Astrocyte of the spinal cord (primary cell): ENCODE measurements around the gene TGM2.

Source experiments
- DNase-seq: peaks from one replicate; pipeline ENCODE4 v3.0.0; 2011; ENCODE audit warnings: low read depth, low spot score
- H3K4me3 ChIP-seq: 2 replicates; pipeline ENCODE4 v1.5.1; 2011; ENCODE audit warnings: low read depth, mild to moderate bottlenecking, low read length, moderate library complexity
- in situ Hi-C: cut with HindIII; loops from 2 replicates; pipeline ENCODE4 v1.10.0; 2017; ENCODE audit warnings: low sequenced_read_pairs
- TF ChIP-seq, protein P1 (sequence below): IDR thresholded peaks from 2 replicates; pipeline ENCODE4 v1.5.1; 2012; ENCODE audit warnings: low read depth, mild to moderate bottlenecking, low read length, inconsistent platforms

Gene TGM2

DNA sequence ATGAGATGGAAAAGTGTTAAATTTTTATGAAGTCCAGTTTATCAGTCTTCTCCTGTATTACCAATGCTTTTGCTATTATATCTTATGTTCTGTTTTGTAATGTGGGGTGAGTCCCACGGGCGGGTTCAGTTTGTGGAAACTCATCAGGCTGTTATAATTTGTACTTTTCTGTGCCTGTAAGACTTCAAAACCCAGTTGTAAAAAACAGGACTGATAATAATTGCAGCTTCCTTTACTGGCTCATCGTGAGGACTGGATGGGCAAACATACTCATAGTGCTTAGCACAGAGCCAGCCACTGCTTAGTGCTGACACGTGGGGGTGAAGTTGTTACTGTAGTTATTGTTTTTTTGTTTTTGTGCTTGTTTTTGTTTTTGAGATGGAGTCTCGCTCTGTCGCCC lies 45.6 kb downstream of the TGM2 start:
- no peak overlapping the region for H3K4me3 ChIP-seq
- DNase-seq: no peak
- in situ Hi-C loops: no loop called here
- TF ChIP-seq, protein P1, sequence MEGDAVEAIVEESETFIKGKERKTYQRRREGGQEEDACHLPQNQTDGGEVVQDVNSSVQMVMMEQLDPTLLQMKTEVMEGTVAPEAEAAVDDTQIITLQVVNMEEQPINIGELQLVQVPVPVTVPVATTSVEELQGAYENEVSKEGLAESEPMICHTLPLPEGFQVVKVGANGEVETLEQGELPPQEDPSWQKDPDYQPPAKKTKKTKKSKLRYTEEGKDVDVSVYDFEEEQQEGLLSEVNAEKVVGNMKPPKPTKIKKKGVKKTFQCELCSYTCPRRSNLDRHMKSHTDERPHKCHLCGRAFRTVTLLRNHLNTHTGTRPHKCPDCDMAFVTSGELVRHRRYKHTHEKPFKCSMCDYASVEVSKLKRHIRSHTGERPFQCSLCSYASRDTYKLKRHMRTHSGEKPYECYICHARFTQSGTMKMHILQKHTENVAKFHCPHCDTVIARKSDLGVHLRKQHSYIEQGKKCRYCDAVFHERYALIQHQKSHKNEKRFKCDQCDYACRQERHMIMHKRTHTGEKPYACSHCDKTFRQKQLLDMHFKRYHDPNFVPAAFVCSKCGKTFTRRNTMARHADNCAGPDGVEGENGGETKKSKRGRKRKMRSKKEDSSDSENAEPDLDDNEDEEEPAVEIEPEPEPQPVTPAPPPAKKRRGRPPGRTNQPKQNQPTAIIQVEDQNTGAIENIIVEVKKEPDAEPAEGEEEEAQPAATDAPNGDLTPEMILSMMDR: no peak

DNA sequence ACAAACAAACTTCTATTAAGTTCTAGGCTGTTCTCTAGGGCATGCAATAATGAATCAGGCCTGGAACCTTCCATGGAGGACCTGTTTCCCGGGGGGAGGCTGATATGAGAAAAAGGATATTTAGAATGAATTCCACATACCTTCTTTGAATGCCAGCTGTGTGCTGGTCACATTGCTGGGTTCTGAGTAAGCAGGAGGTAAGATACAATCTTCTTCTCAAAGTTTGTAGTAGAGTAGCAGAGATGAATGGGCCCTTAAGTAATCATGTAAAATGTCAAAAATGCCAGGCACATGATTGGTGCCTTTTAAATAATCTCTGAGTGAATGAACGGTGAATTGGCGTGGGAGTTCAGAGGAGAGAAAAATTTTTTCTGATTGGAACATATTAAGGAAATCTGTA lies 47.4 kb downstream of the TGM2 start:
- peak; percentile 59 for DNase-seq
- H3K4me3 ChIP-seq: no peak overlapping the region
- in situ Hi-C loops: no loop called here
- TF ChIP-seq, protein P1: no peak

DNA sequence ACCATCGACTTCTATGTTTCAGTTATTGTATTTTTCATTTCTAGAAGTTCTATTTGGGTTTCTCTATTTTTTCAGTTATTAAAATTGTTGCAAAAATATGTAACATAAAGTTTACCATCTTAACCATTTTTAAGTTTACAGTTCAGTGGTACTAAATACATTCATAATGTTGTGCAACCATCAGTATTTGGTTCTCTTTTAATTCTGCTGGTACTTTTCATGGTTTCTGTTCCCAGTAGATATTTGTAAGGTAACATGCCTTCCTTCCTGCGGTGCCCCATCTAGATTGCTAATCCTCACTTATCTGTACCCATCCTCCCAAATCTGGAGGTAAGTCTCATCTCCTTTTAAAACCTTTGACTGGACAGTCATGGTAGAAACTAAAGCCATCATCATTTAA lies 47.9 kb downstream of the TGM2 start:
- DNase-seq: no peak
- no peak overlapping the region for H3K4me3 ChIP-seq
- in situ Hi-C loops: no loop called here
- TF ChIP-seq, protein P1: no peak

DNA sequence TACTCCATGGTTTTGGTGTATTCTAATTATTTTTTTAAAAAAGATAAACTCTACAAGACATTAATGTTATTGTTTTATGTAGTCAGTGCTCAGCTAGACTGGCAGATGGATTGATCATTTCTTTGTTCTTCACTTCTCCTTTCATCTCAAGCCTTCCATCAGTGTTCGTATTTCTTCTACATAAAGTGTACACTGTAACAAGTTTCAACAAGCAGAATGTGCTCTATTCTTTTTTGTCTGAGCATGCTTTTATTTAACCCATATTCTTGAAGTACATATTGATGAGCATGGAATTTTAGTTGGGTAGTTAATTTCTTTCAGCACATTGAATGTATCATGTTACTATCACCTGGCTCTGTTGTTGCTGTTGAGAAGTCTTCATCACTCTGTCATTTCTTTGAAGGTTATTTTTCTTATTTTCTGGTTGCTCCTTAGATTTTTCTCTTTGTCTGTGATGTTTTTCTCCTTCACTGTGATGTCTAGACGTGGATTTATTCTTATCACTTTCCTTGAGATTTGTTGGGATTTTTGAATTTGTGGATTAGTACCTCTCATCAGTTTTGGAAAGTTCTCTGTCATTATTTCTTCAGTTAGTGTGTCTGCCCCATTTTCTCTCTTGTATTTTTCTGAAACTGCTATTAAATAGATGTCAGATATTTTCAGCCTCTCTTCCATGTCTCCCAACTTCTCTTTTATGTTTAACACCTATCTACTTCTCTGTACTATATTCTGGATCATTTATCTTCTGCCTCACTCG lies 48.5 kb downstream of the TGM2 start:
- in situ Hi-C loops: no loop called here
- H3K4me3 ChIP-seq: no peak overlapping the region
- no peak for DNase-seq
- TF ChIP-seq, protein P1: no peak

DNA sequence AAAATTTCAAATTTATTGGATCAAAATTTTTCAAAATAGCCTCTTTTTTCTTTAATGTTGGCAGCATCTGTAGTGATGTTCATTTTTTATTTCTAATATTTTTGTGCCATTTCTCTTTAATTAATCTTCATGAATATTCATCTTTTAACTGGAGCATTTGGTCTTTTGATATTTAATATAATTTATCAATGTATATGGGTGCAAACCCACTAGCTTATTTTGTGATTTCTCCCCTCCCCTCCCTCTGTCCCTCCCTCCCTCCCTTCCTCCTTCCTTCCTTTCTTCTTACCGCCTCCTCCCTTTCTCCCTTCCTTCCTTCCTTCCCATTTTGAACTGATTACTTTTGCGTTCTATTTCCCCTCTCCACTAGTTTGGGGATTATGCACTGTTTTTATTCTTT lies 49.2 kb downstream of the TGM2 start:
- in situ Hi-C loops: no loop called here
- H3K4me3 ChIP-seq: no peak overlapping the region
- no peak for DNase-seq
- TF ChIP-seq, protein P1: no peak

DNA sequence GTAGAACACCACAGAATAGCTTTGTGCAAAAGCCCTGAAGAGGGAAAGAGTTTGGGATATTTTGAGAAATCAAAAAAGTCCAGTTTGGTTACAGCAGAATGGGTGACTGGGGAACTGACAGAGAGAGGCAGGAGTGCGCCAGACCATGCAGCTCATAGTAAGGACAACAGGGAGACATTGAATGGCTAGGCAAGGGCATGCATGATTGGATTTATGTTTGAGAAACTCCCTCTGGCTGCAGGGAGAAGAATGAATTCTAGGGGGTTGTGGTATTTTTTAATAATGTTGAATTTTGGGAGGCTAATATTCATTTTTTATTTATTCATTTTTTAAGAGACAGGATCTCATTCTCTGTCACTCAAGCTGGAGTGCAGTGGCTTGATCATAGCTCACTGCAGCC lies 49.9 kb downstream of the TGM2 start:
- no peak for DNase-seq
- TF ChIP-seq, protein P1: no peak
- in situ Hi-C loops: no loop called here
- no peak overlapping the region for H3K4me3 ChIP-seq
